ENCODE data around the gene TFR2. TPM values are rescaled to one million over a fixed set of nuclear protein-coding genes. Genes with fewer than 3 reads are reported as not detected.

Gene TFR2
- total RNA-seq, 1 experiment from 2014 or later = 11.8 TPM

DNA sequence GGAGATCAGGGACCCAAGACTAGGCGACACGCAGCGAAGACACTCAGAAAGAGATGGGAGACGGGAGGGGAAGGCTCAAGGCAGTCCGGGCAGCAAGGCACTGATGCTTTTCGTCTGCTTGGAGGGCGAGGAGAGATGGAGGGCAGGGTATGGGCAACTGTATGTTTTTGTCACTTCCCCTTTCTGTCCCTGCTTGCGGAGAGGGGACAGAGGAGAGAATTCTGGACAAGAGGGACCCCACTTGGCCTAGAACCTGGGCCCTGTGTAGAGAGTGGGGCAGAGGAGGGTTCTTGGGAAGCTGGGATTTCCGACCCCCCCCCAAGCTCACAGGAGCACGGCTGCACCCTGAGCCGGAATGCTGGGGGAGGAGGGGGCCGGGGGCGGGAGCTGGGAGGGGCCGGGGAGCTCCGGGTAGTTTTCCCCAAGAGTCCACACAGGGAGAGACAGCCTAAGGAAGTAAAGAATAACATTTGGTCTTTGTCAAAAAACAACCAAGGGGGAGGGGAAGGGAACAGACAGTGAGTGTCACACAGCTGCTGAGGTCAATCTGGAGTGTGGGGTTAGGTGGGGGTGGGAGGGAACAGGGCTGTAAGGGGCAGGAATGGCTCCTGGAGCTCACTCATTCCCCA, 57.2 kb downstream of the TFR2 start:
- Histone ChIP-seq H4K20me1 (ENCODE audit: insufficient read depth) (no peaks in the 10 kb centered on the region), H3K9ac (ENCODE audit: low read length) (peak overlapping the region; percentile 91), H3K4me3 (replicated peaks in 1 of 2; ENCODE audit: low read depth in 1 of 2, low read length in 2 of 2) (peak overlapping the region; percentile 71 to 87), H3K9me2 (ENCODE audit: insufficient read depth) (no peaks in the 10 kb centered on the region), H3K79me2 (ENCODE audit: insufficient read depth, low read length) (peaks cover 11% of the 10 kb centered on the region; the same call in 1 of the 2 replicates), H3K4me1 (ENCODE audit: control insufficient read depth in 1 of 2, insufficient read depth in 2 of 2, low read length in 2 of 2) (peaks cover 2 to 22% of the 10 kb centered on the region in 2 experiments; a peak in 3 of 4 replicates), H3K36me3 (ENCODE audit: control insufficient read depth in 1 of 2, insufficient read depth in 2 of 2, low read length in 2 of 2) (peaks cover 8 to 9% of the 10 kb centered on the region in 2 experiments; a peak in 3 of 4 replicates), H3K27me3 (ENCODE audit: insufficient read depth, low read length) (no peaks in the 10 kb centered on the region), H3K27ac (ENCODE audit: low read depth, low read length) (peak overlapping the region; percentile 97; the same call in 1 of the 2 replicates), H3K9me3 (ENCODE audit: control insufficient read depth in 1 of 2, insufficient read depth in 1 of 2, low read depth in 1 of 2, low read length in 2 of 2) (no peaks in the 10 kb centered on the region), H3K4me2 (ENCODE audit: low read length) (peak overlapping the region; percentile 88), H2AFZ (ENCODE audit: low read depth, low read length, poor library complexity, severe bottlenecking) (no peak overlapping the region)
- ATAC-seq (no peak), DNase-seq (ENCODE audit: low read depth, low spot score) (no peak)
- no TSS peak for BruUV-seq (replicated peaks)
- TF ChIP-seq POLR2A (IDR thresholded peaks at IDR 0.05; ENCODE audit: borderline replicate concordance, extremely low read depth, insufficient read depth, insufficient read length) (no peak), RAD21 (IDR thresholded peaks at IDR 0.05; ENCODE audit: low read depth) (no peak), FOSL1 (IDR thresholded peaks at IDR 0.05; ENCODE audit: low read depth) (no peak), CEBPB (IDR thresholded peaks at IDR 0.05; ENCODE audit: low read depth) (no peak), EGR1 (IDR thresholded peaks at IDR 0.05; ENCODE audit: low read depth) (no peak), EZH2 (IDR thresholded peaks at IDR 0.05) (no peak), ELF1 (IDR thresholded peaks at IDR 0.05; ENCODE audit: borderline replicate concordance, low read depth) (no peak), YY1 (IDR thresholded peaks at IDR 0.05; ENCODE audit: extremely low read depth, insufficient replicate concordance, low read depth, low read length) (no peak), EZH2phosphoT487 (IDR thresholded peaks at IDR 0.05; ENCODE audit: borderline replicate concordance) (no peak)
- TF ChIP-seq, protein P1, sequence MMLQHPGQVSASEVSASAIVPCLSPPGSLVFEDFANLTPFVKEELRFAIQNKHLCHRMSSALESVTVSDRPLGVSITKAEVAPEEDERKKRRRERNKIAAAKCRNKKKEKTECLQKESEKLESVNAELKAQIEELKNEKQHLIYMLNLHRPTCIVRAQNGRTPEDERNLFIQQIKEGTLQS (IDR thresholded peaks at IDR 0.05) = no peak
- TF ChIP-seq, protein P2, sequence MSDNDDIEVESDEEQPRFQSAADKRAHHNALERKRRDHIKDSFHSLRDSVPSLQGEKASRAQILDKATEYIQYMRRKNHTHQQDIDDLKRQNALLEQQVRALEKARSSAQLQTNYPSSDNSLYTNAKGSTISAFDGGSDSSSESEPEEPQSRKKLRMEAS (IDR thresholded peaks at IDR 0.05) = no peak
- POLR2A ChIA-PET = no interaction called here
- CTCF ChIA-PET = interaction anchor here (0.5 to 1.0 kb wide), 3 partner anchors 25 to 494 kb away, joined by 3 read pairs; partner anchors contain the start of gene MOSPD3
- intact Hi-C loops (cut with micrococcal nuclease) = no loop called here
- RAD21 ChIA-PET (ENCODE audit: low non-redundant PET in 1 of 2, low total read pairs in 2 of 2, uncharacterized antibody in 2 of 2, unreplicated experiment in 2 of 2) = interaction anchor here in 1 of 2 experiments (0.6 kb wide), 1 partner anchor 71 kb away, joined by 4 read pairs; no protein-coding TSS in a partner anchor

Measured in HCT116 (cell line).